GM23338 (cell line): Measurements from ENCODE around the gene TRIM15. TPM values are rescaled to one million over a fixed set of nuclear protein-coding genes. Genes with fewer than 3 reads are reported as not detected.
A peak's percentile ranks its signal among the peaks of the same experiment; 100 is the strongest.

ENCODE experiments used
- ATAC-seq: fragments of 200-7000 bp; cut with Tn5 transposase; 3 replicates; pipeline ENCODE4 v1.9.1; 2020
- DNase-seq: peaks from one replicate; pipeline ENCODE4 v3.0.0-alpha.2; 2015; ENCODE audit warnings: low spot score
- H2AFZ ChIP-seq: fragments of 200-600 bp; sonication (generic); 2 replicates; pipeline ENCODE4 v1.8.0; 2016; ENCODE audit warnings: antibody characterized with exemption, mild to moderate bottlenecking, moderate library complexity
- H3F3A ChIP-seq: fragments of 200-600 bp; sonication (generic); replicated peaks from 2 replicates; pipeline ENCODE4 v1.8.0; 2017; ENCODE audit warnings: antibody characterized with exemption, mixed run types, low read depth
- H3K27ac ChIP-seq: fragments of 200-600 bp; sonication (generic); 2 replicates; pipeline ENCODE4 v1.6.1; 2016; ENCODE audit warnings: low read depth
- H3K27me3 ChIP-seq: fragments of 200-600 bp; sonication (generic); 2 replicates; pipeline ENCODE4 v1.8.0; 2016; ENCODE audit warnings: mild to moderate bottlenecking, mixed run types, moderate library complexity; ENCODE audit not compliant: insufficient read depth
- H3K36me3 ChIP-seq: fragments of 200-600 bp; sonication (generic); 2 replicates; pipeline ENCODE4 v1.8.0; 2016; ENCODE audit warnings: mild to moderate bottlenecking; ENCODE audit not compliant: insufficient read depth
- H3K4me1 ChIP-seq: fragments of 200-600 bp; sonication (generic); 2 replicates; pipeline ENCODE4 v1.8.0; 2016; ENCODE audit warnings: mild to moderate bottlenecking, moderate library complexity; ENCODE audit not compliant: insufficient read depth
- H3K4me2 ChIP-seq: fragments of 200-600 bp; sonication (generic); 2 replicates; pipeline ENCODE4 v1.7.1; 2017; ENCODE audit warnings: mixed run types
- H3K4me3 ChIP-seq: fragments of 200-600 bp; sonication (generic); 2 replicates; pipeline ENCODE4 v1.6.1; 2016; ENCODE audit warnings: mixed run types
- H3K79me2 ChIP-seq: fragments of 200-600 bp; sonication (generic); replicated peaks from 2 replicates; pipeline ENCODE4 v1.8.0; 2017; ENCODE audit warnings: mild to moderate bottlenecking; ENCODE audit not compliant: insufficient read depth
- H3K9me2 ChIP-seq: fragments of 200-600 bp; sonication (generic); 2 replicates; pipeline ENCODE4 v1.8.0; 2017; ENCODE audit not compliant: insufficient read depth
- H4K20me1 ChIP-seq: fragments of 200-600 bp; sonication (generic); replicated peaks from 2 replicates; pipeline ENCODE4 v1.8.0; 2017; ENCODE audit warnings: mild to moderate bottlenecking; ENCODE audit not compliant: insufficient read depth
- H3K27ac Mint-ChIP-seq: 2 replicates; pipeline ENCODE4 v1.8.0; 2020; ENCODE audit warnings: inconsistent platforms, mild to moderate bottlenecking, moderate library complexity, mixed read lengths
- H3K27me3 Mint-ChIP-seq: 3 replicates; pipeline ENCODE4 v1.8.0; 2022; ENCODE audit warnings: low read depth, mild to moderate bottlenecking, moderate library complexity, mixed read lengths, inconsistent platforms; ENCODE audit not compliant: insufficient read depth, poor library complexity
- H3K36me3 Mint-ChIP-seq: 3 replicates; pipeline ENCODE4 v1.8.0; 2021; ENCODE audit warnings: low read depth, mild to moderate bottlenecking, inconsistent platforms, moderate library complexity, mixed read lengths
- H3K4me1 Mint-ChIP-seq: 3 replicates; pipeline ENCODE4 v1.8.0; 2020; ENCODE audit warnings: mild to moderate bottlenecking, inconsistent platforms, mixed read lengths
- H3K4me3 Mint-ChIP-seq: 3 replicates; pipeline ENCODE4 v1.8.0; 2021; ENCODE audit warnings: moderate library complexity, mild to moderate bottlenecking, inconsistent platforms, mixed read lengths
- H3K9me3 Mint-ChIP-seq: 3 replicates; pipeline ENCODE4 v1.8.0; 2020; ENCODE audit warnings: moderate library complexity, mild to moderate bottlenecking, inconsistent platforms, mixed read lengths
- ETS1 ChIP-seq: IDR thresholded peaks from 2 replicates; pipeline ENCODE4 v1.6.1; 2016; ENCODE audit warnings: antibody characterized with exemption
- JUNB ChIP-seq: IDR thresholded peaks from one replicate; pipeline ENCODE4 v1.6.1; 2016; ENCODE audit warnings: antibody characterized with exemption; ENCODE audit not compliant: unreplicated experiment
- REST ChIP-seq: IDR thresholded peaks from one replicate; pipeline ENCODE4 v1.6.1; 2018; ENCODE audit warnings: antibody characterized with exemption; ENCODE audit not compliant: unreplicated experiment
- ZNF114 ChIP-seq: fragments of 250-450 bp; sonication (Bioruptor Pico); IDR thresholded peaks from 2 replicates; pipeline ENCODE4 v1.5.0; 2020; ENCODE audit warnings: mild to moderate bottlenecking, moderate library complexity
- ZNF462 ChIP-seq: fragments of 250-450 bp; sonication (Bioruptor Pico); IDR thresholded peaks from 2 replicates; pipeline ENCODE4 v1.5.0; 2020; ENCODE audit warnings: mild to moderate bottlenecking, moderate library complexity
- long read RNA-seq: library from polyadenylated mRNA; unstranded; transcript quantifications from one replicate; pipeline ENCODE4 v2.0.0, GENCODE V29; 2020; ENCODE audit not compliant: unreplicated experiment
- polyA plus RNA-seq: library from polyadenylated mRNA; unstranded; fragments of >200 nt; fragmentation: Nextera tagmentation; extraction: Ambion mirVana; gene quantifications from 2 replicates; pipeline ENCODE4 v1.2.1, GENCODE V29; 2016
- total RNA-seq: library from RNA; depleted of rRNA; stranded (reverse); fragments of >200 nt; shearing (Covaris generic); gene quantifications from 2 replicates; pipeline ENCODE4 v1.2.3, GENCODE V29; 2014; rRNA removed

Gene TRIM15
- total RNA-seq, result 0.23 and 1.0 TPM in 2 replicates
- polyA plus RNA-seq, result 0.21 and 0.26 TPM in 2 replicates
- long read RNA-seq, result 0 reads

- peak within 1 kb of the TSS; percentile 33 for H2AFZ ChIP-seq
Measured at GRCh38 chr6:30163090-30163917, at the start of gene TRIM15. TSS of gene TRIM15 (plus strand) at chr6:30163546. CDS start at chr6:30163685, 139 bp downstream.

GRCh38 chr6:30113841-30114240 is 49.5 kb upstream of the TRIM15 start:
- no peaks in the 10 kb centered on the region for H3K9me2 ChIP-seq
- DNase-seq, result no peak
- H3F3A ChIP-seq, result no peaks in the 10 kb centered on the region
- Mint-ChIP-seq H3K4me3 (no peak overlapping the region), H3K27me3 (peaks cover 12% of the 10 kb centered on the region), H3K9me3 (no peaks in the 10 kb centered on the region), H3K27ac (no peak overlapping the region), H3K36me3 (no peaks in the 10 kb centered on the region), H3K4me1 (no peaks in the 10 kb centered on the region)
- H3K36me3 ChIP-seq, result no peaks in the 10 kb centered on the region
- H3K79me2 ChIP-seq, result no peaks in the 10 kb centered on the region
- H3K27ac ChIP-seq, result no peak overlapping the region
- H3K4me1 ChIP-seq, result no peaks in the 10 kb centered on the region
- ATAC-seq, result no peak
- no peak overlapping the region for H3K4me3 ChIP-seq
- H4K20me1 ChIP-seq, result no peaks in the 10 kb centered on the region
- H3K4me2 ChIP-seq, result no peak overlapping the region
- H3K27me3 ChIP-seq, result peaks cover 54% of the 10 kb centered on the region
- no peak overlapping the region for H2AFZ ChIP-seq
- no peak for TF ChIP-seq JUNB
- TF ChIP-seq ETS1, result no peak
- TF ChIP-seq ZNF114 (CRISPR knock-in tag), result no peak
- no peak for TF ChIP-seq ZNF462 (CRISPR knock-in tag)

More at GRCh38 chr6:30163090-30163917, at the start of gene TRIM15:
- peak; percentile 92 for ATAC-seq
- DNase-seq, result peak; percentile 66
- Histone ChIP-seq H3K27me3 (peaks cover 5% of the 10 kb centered on the region; the same call in 1 of the 2 replicates), H4K20me1 (no peaks in the 10 kb centered on the region), H3K36me3 (no peaks in the 10 kb centered on the region), H3F3A (no peaks in the 10 kb centered on the region), H3K27ac (no peak within 1 kb of the TSS), H3K4me1 (no peaks in the 10 kb centered on the region), H3K79me2 (no peaks in the 10 kb centered on the region), H3K9me2 (no peaks in the 10 kb centered on the region), H3K4me3 (no peak within 1 kb of the TSS), H3K4me2 (no peak within 1 kb of the TSS)
- H3K36me3 Mint-ChIP-seq, result no peaks in the 10 kb centered on the region
- H3K27ac Mint-ChIP-seq, result no peak within 1 kb of the TSS
- no peak within 1 kb of the TSS for H3K4me3 Mint-ChIP-seq
- H3K9me3 Mint-ChIP-seq, result no peaks in the 10 kb centered on the region
- no peak for TF ChIP-seq REST
- peaks cover 3% of the 10 kb centered on the region; the same call in 2 of the 3 replicates for H3K4me1 Mint-ChIP-seq
- H3K27me3 Mint-ChIP-seq, result peaks cover 4% of the 10 kb centered on the region
